Body of pancreas (tissue), 4 donors: ENCODE data around the gene REXO4. TPM values are rescaled to one million over a fixed set of nuclear protein-coding genes. Genes with fewer than 3 reads are reported as not detected.
"Not testable (repeated sequence)": the region's sequence is repeated elsewhere in the genome, so short reads cannot be mapped to it uniquely, and the experiment has no call there.

Source experiments
- ATAC-seq: fragments of 150-250 bp; one replicate; pipeline ENCODE4 v1.9.1; 2016
- DNase-seq, 4 donors: peaks; one replicate each; pipeline ENCODE4 v3.0.0-alpha.2; 2019
- H3K27ac ChIP-seq, 4 donors: fragments of 200-600 bp; sonication (generic); 1 replicate in 3 of 4; 2 replicates in 1 of 4; pipeline versions ENCODE4 v1.5.1 to v1.6.1; 2016 to 2019; ENCODE audit warnings: mild to moderate bottlenecking in 1 of 4, mixed read lengths in 1 of 4, moderate library complexity in 1 of 4
- H3K27me3 ChIP-seq, 2 donors: fragments of 200-600 bp; sonication (generic); one replicate each; pipeline ENCODE4 v1.6.0; 2016; ENCODE audit warnings: mild to moderate bottlenecking in 1 of 2
- H3K36me3 ChIP-seq, 2 donors: fragments of 200-600 bp; sonication (generic); replicated peaks in 1 of 2; 2 replicates each; pipeline ENCODE4 v1.5.1; 2016; ENCODE audit warnings: low read depth in 2 of 2; ENCODE audit not compliant: insufficient read depth in 1 of 2
- H3K4me1 ChIP-seq: fragments of 200-600 bp; sonication (generic); one replicate; pipeline ENCODE4 v1.6.0; 2016
- H3K4me3 ChIP-seq, 2 donors: fragments of 200-600 bp; sonication (generic); 1 replicate in 1 of 2; 2 replicates in 1 of 2; pipeline ENCODE4 v1.5.1; 2016 to 2019
- H3K9me3 ChIP-seq, 3 donors: fragments of 200-600 bp; sonication (generic); 1 replicate in 2 of 3; 2 replicates in 1 of 3; pipeline ENCODE4 v1.5.1; 2016
- CTCF ChIP-seq, 7 experiments: fragments of 450-650 bp in 4 of 7; fragments of 200-600 bp in 3 of 7; sonication (generic) in 3 of 7; IDR thresholded peaks; one replicate each; pipeline ENCODE4 v1.5.1; 2016 to 2019; ENCODE audit warnings: antibody characterized with exemption in 7 of 7
- POLR2A ChIP-seq, 3 donors: fragments of 450-650 bp; IDR thresholded peaks; one replicate each; pipeline ENCODE4 v1.6.1; 2016; ENCODE audit warnings: antibody characterized with exemption in 3 of 3, mild to moderate bottlenecking in 2 of 3
- WGBS, 2 donors: methylation state at CpG; one replicate each; pipeline ENCODE4 v1.1.5; 2017; 5-methylcytosine and 5-hydroxymethylcytosine counted together
- intact Hi-C: fragments of 100-400 bp; cut with DNase I; formaldehyde crosslinking; loops from one replicate; pipeline ENCODE4 v1.15.1; 2023
- total RNA-seq, 2 donors: library from RNA; depleted of rRNA; stranded (reverse); fragments of >200 nt; gene quantifications; one replicate each; pipeline ENCODE4 v1.1.0, GENCODE V29; 2016

The REXO4 gene
- total RNA-seq, 2 donors from 2014 or later: 15.6 to 21.8 TPM

GRCh38 chr9:133452562-133452961 lies 34.8 kb upstream of the REXO4 start:
- H3K9me3 ChIP-seq: no peaks in the 10 kb centered on the region
- no peaks in the 10 kb centered on the region for H3K36me3 ChIP-seq
- DNase-seq: no peak
- no peaks in the 10 kb centered on the region for H3K27me3 ChIP-seq
- TF ChIP-seq POLR2A (IDR thresholded peaks at IDR 0.05) (no peak), CTCF (IDR thresholded peaks at IDR 0.05) (no peak)
- ATAC-seq: no peak
- intact Hi-C loops: no loop called here
- peaks cover 3% of the 10 kb centered on the region for H3K4me1 ChIP-seq
- no peak overlapping the region for H3K4me3 ChIP-seq
- no peak overlapping the region for H3K27ac ChIP-seq
- 90 to 93% methylated on average over 7 of the region's 7 CpGs for WGBS, 2 donors

- ATAC-seq, intact Hi-C loops, H3K9me3 ChIP-seq, H3K4me3 ChIP-seq, H3K4me1 ChIP-seq, H3K27ac ChIP-seq, H3K27me3 ChIP-seq, H3K36me3 ChIP-seq, DNase-seq: not testable (repeated sequence)
- 88 to 93% methylated on average over 5 of the region's 5 CpGs for WGBS, 2 donors
These were observed 34.1 kb upstream of the REXO4 start for GRCh38 chr9:133451865-133452264.

DNA sequence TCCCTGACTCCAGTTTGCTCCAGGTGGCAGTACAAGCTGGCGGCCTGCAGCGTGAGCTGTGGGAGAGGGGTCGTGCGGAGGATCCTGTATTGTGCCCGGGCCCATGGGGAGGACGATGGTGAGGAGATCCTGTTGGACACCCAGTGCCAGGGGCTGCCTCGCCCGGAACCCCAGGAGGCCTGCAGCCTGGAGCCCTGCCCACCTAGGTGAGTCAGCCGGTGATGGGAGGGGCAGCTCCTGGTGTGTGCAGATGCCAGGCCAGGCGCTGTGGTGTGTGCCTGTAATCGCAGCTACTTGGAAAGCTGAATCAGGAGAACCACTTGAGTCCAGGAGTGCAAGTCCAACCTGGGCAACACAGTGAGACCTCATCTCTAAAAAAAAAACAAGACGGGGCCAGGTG lies 31.9 kb upstream of the REXO4 start:
- WGBS, 2 donors: 61 to 84% methylated on average over 3 to 12 of the region's 12 CpGs
- DNase-seq: peak; percentile 66 to 92 (median 78)
- Histone ChIP-seq H3K27me3 (no peaks in the 10 kb centered on the region), H3K4me1 (peaks cover 3% of the 10 kb centered on the region), H3K4me3 (no peak overlapping the region), H3K27ac (peak overlapping the region in 3 of 4 donors; percentile 44 to 73 (median 71)), H3K36me3 (no peaks in the 10 kb centered on the region), H3K9me3 (no peaks in the 10 kb centered on the region)
- intact Hi-C loops: no loop called here
- peak; percentile 87 for ATAC-seq
- peak in 1 of 7 experiments; percentile 34 for TF ChIP-seq CTCF (IDR thresholded peaks at IDR 0.05)
- peak in 1 of 3 donors; percentile 30 for TF ChIP-seq POLR2A (IDR thresholded peaks at IDR 0.05)

GRCh38 chr9:133448487-133448972 lies 30.7 kb upstream of the REXO4 start:
- 42 to 58% methylated on average over 7 to 13 of the region's 13 CpGs for WGBS, 2 donors
- H3K36me3 ChIP-seq: no peaks in the 10 kb centered on the region
- DNase-seq (no peak), ATAC-seq (no peak)
- TF ChIP-seq POLR2A (IDR thresholded peaks at IDR 0.05): no peak
- TF ChIP-seq CTCF (IDR thresholded peaks at IDR 0.05): no peak
- intact Hi-C loops: no loop called here
- no peak overlapping the region for H3K4me3 ChIP-seq
- peaks cover 3% of the 10 kb centered on the region for H3K4me1 ChIP-seq
- H3K27ac ChIP-seq: peak overlapping the region in 3 of 4 donors; percentile 12 to 73 (median 48)
- H3K27me3 ChIP-seq: no peaks in the 10 kb centered on the region
- no peaks in the 10 kb centered on the region for H3K9me3 ChIP-seq

- H3K27ac ChIP-seq: no peak overlapping the region
- intact Hi-C loops: no loop called here
- no peak overlapping the region for H3K4me3 ChIP-seq
- no peaks in the 10 kb centered on the region for H3K27me3 ChIP-seq
- no peaks in the 10 kb centered on the region for H3K9me3 ChIP-seq
- TF ChIP-seq CTCF (IDR thresholded peaks at IDR 0.05): no peak
- TF ChIP-seq POLR2A (IDR thresholded peaks at IDR 0.05): no peak
- peaks cover 3% of the 10 kb centered on the region for H3K4me1 ChIP-seq
- WGBS, 2 donors: 74 to 82% methylated on average over 21 of the region's 23 CpGs
- DNase-seq (no peak), ATAC-seq (no peak)
- no peaks in the 10 kb centered on the region for H3K36me3 ChIP-seq
These were observed 27.6 kb upstream of the REXO4 start for GRCh38 chr9:133445293-133445969.
